ENCODE data around the gene PEPD. TPM values are rescaled to one million over a fixed set of nuclear protein-coding genes. Genes with fewer than 3 reads are reported as not detected.

Gene PEPD
- total RNA-seq, 1 experiment from 2014 or later, result 116 TPM

DNA sequence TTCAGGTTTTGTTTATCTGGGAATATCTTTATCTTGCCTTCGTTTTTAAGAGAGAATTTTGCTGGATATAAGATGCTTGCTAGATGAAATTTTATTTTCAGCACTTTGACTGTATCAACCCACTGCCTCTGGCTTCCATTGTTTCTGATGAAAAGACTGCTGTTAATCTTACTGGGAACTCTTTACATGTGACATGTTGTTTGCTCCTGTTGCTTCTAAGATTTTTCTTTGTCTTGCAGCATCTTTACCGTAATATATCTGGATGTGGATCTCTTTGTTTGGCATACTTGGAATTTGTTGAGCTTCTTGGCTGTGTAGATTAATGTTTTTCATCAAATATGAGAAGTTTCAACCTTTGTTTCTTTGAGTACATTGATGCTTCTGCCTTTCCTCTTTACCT lies 166.1 kb downstream of the PEPD start:
- POLR2A ChIA-PET, result no interaction called here
- Histone ChIP-seq H3K9me3 (peaks cover 10% of the 10 kb centered on the region), H3K4me3 (ENCODE audit: low read depth, low read length) (no peak overlapping the region), H3K27me3 (replicated peaks; ENCODE audit: control insufficient read depth, insufficient read depth, low read length) (no peaks in the 10 kb centered on the region), H3K36me3 (ENCODE audit: control insufficient read depth, insufficient read depth, low read length) (no peaks in the 10 kb centered on the region), H3K4me1 (no peaks in the 10 kb centered on the region)
- no peaks in the 10 kb centered on the region for H3K4me1 Mint-ChIP-seq (ENCODE audit: low read depth, unreplicated experiment)
- intact Hi-C loops (cut with micrococcal nuclease; ENCODE audit: unreplicated experiment), result no loop called here
- H3K4me3 Mint-ChIP-seq (ENCODE audit: unreplicated experiment), result no peak overlapping the region
- no peaks in the 10 kb centered on the region for H3K27me3 Mint-ChIP-seq (ENCODE audit: insufficient read depth, unreplicated experiment)
- peaks cover 5% of the 10 kb centered on the region for H3K36me3 Mint-ChIP-seq (ENCODE audit: insufficient read depth, unreplicated experiment)
- CTCF ChIA-PET, result no interaction called here
- no peak overlapping the region for H3K27ac Mint-ChIP-seq (ENCODE audit: unreplicated experiment)
- DNase-seq, result no peak
- H3K9me3 Mint-ChIP-seq (ENCODE audit: unreplicated experiment), result peaks cover 12% of the 10 kb centered on the region
- no TSS peak for BruUV-seq (replicated peaks)
- TF ChIP-seq, protein P1, sequence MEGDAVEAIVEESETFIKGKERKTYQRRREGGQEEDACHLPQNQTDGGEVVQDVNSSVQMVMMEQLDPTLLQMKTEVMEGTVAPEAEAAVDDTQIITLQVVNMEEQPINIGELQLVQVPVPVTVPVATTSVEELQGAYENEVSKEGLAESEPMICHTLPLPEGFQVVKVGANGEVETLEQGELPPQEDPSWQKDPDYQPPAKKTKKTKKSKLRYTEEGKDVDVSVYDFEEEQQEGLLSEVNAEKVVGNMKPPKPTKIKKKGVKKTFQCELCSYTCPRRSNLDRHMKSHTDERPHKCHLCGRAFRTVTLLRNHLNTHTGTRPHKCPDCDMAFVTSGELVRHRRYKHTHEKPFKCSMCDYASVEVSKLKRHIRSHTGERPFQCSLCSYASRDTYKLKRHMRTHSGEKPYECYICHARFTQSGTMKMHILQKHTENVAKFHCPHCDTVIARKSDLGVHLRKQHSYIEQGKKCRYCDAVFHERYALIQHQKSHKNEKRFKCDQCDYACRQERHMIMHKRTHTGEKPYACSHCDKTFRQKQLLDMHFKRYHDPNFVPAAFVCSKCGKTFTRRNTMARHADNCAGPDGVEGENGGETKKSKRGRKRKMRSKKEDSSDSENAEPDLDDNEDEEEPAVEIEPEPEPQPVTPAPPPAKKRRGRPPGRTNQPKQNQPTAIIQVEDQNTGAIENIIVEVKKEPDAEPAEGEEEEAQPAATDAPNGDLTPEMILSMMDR (IDR thresholded peaks at IDR 0.05; ENCODE audit: insufficient read depth in 1 of 2, low read depth in 1 of 2, low read length in 1 of 2, severe bottlenecking in 1 of 2, unreplicated experiment in 1 of 2), result no peak

DNA sequence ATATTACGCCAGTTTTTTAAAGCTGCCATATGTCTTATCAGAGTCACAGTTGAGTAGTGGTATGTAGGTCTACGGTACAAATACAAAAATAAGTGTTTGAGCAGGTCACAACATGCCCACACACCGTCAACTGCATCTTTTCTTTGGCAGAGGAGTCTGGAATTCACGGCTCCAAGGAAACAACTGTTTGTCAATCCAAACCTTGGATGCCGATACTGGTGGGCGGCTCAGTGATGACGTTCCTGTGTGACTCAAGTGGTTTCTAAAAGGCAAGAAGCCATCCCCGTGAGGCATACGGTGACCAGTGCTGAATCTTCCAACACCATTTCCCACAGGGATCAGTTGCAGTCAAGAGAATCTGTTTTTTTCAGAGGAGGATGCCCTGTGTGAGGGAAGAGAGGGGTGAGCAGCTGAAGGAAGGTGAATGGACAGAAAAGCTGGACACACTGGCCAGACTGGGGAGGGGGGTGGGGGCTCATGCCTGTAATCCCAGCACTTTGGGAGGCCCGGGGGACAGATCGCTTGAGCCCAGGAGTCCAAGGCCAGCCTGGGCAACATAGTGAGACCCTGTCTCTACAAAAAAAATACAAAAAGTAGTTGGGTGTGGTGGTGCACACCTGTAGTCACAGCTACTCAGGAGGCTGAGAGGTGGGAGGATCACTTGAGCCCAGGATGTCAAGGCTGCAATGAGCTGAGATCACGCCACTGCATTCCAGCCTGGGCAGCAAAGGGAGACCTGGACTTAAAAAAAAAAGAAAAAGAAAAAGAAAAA lies 170.9 kb downstream of the PEPD start:
- DNase-seq, result no peak
- POLR2A ChIA-PET, result no interaction called here
- H3K27ac Mint-ChIP-seq (ENCODE audit: unreplicated experiment), result no peak overlapping the region
- Histone ChIP-seq H3K9me3 (peaks cover 4% of the 10 kb centered on the region), H3K4me1 (no peaks in the 10 kb centered on the region), H3K27me3 (replicated peaks; ENCODE audit: control insufficient read depth, insufficient read depth, low read length) (no peaks in the 10 kb centered on the region), H3K36me3 (ENCODE audit: control insufficient read depth, insufficient read depth, low read length) (no peaks in the 10 kb centered on the region), H3K4me3 (ENCODE audit: low read depth, low read length) (no peak overlapping the region)
- CTCF ChIA-PET, result interaction anchor here (0.6 kb wide), 1 partner anchor 103 kb away, joined by 4 read pairs; no protein-coding TSS in a partner anchor
- no peaks in the 10 kb centered on the region for H3K27me3 Mint-ChIP-seq (ENCODE audit: insufficient read depth, unreplicated experiment)
- H3K4me3 Mint-ChIP-seq (ENCODE audit: unreplicated experiment), result no peak overlapping the region
- intact Hi-C loops (cut with micrococcal nuclease; ENCODE audit: unreplicated experiment), result no loop called here
- TF ChIP-seq, protein P1 (IDR thresholded peaks at IDR 0.05; ENCODE audit: insufficient read depth in 1 of 2, low read depth in 1 of 2, low read length in 1 of 2, severe bottlenecking in 1 of 2, unreplicated experiment in 1 of 2), result no peak
- peaks cover under 1% of the 10 kb centered on the region for H3K36me3 Mint-ChIP-seq (ENCODE audit: insufficient read depth, unreplicated experiment)
- no peaks in the 10 kb centered on the region for H3K4me1 Mint-ChIP-seq (ENCODE audit: low read depth, unreplicated experiment)
- no TSS peak for BruUV-seq (replicated peaks)
- peaks cover 6% of the 10 kb centered on the region for H3K9me3 Mint-ChIP-seq (ENCODE audit: unreplicated experiment)

DNA sequence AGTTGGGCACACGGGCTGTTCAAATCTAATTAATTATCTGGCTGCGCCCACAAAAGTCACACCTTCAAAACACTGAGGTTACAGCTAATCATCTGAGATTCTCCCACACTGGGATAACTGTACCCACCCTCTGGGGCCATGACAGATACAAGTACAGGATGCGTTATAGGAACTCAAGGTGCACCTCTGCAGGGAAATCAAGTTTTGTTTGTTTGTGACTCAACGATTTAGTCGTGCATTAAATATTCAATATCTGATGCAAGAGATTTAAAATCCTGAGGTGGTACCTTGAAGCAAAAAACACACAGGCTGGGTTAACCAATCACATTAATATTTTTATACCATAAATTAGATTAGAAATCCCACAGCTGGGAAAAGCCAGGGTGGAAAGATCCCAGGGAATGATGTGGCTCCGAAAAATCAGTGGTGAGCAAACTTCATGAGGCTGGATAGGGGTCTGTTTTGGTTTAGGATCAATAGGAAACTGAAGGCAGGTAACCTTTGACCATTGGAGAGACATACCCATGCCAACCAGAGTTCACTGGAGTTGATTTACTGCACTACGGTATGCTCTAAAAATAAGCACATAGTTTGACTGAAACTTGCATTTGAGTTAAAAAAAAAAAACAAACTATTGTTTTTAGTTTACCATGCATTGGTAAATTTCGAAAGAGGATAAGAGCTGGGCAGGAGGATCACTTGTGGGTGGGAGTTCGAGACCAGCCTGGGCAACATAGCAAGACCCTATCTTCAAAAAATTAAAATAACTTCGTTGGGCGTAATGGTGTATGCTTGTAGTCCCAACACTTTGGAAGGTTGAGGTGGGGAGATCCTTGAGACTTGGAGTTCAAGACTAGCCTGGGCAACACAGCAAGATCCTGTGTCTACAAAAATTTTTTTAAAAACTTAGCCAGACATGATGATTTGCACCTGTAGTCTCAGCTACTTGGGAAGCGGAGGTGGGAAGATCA lies 172.0 kb downstream of the PEPD start:
- Mint-ChIP-seq H3K4me3 (ENCODE audit: unreplicated experiment) (no peak overlapping the region), H3K9me3 (ENCODE audit: unreplicated experiment) (no peaks in the 10 kb centered on the region), H3K4me1 (ENCODE audit: low read depth, unreplicated experiment) (no peaks in the 10 kb centered on the region), H3K27me3 (ENCODE audit: insufficient read depth, unreplicated experiment) (no peaks in the 10 kb centered on the region), H3K27ac (ENCODE audit: unreplicated experiment) (no peak overlapping the region), H3K36me3 (ENCODE audit: insufficient read depth, unreplicated experiment) (no peaks in the 10 kb centered on the region)
- TF ChIP-seq, protein P1 (IDR thresholded peaks at IDR 0.05; ENCODE audit: insufficient read depth in 1 of 2, low read depth in 1 of 2, low read length in 1 of 2, severe bottlenecking in 1 of 2, unreplicated experiment in 1 of 2), result no peak
- BruUV-seq (replicated peaks), result no TSS peak
- no peaks in the 10 kb centered on the region for H3K27me3 ChIP-seq (replicated peaks; ENCODE audit: control insufficient read depth, insufficient read depth, low read length)
- H3K9me3 ChIP-seq, result no peaks in the 10 kb centered on the region; the same call in 1 of the 2 replicates
- H3K36me3 ChIP-seq (ENCODE audit: control insufficient read depth, insufficient read depth, low read length), result no peaks in the 10 kb centered on the region
- ChIA-PET POLR2A (no interaction called here), CTCF (interaction anchor here (1.5 kb wide), 1 partner anchor 54 kb away, joined by 3 read pairs; no protein-coding TSS in a partner anchor)
- no peaks in the 10 kb centered on the region for H3K4me1 ChIP-seq
- intact Hi-C loops (cut with micrococcal nuclease; ENCODE audit: unreplicated experiment), result no loop called here
- H3K4me3 ChIP-seq (ENCODE audit: low read depth, low read length), result no peak overlapping the region
- DNase-seq, result no peak
